GM19023 (cell line): Measurements from ENCODE around the gene SYT2.
A peak's percentile ranks its signal among the peaks of the same experiment; 100 is the strongest.
"Not testable (repeated sequence)": the region's sequence is repeated elsewhere in the genome, so short reads cannot be mapped to it uniquely, and the experiment has no call there.

Experiments
- ATAC-seq: cut with Tn5 transposase; IDR thresholded peaks from one replicate; pipeline ENCODE4 v1.9.1; 2021; ENCODE audit warnings: mild to moderate bottlenecking, moderate library complexity; ENCODE audit not compliant: unreplicated experiment

The SYT2 gene

GRCh38 chr1:202644219-202645096, 65.8 kb downstream of the SYT2 start:
- no peak for ATAC-seq

- no peak for ATAC-seq
Observed at GRCh38 chr1:202643397-202644218, 66.6 kb downstream of the SYT2 start.

- no peak for ATAC-seq
Observed at GRCh38 chr1:202642619-202643291, 67.5 kb downstream of the SYT2 start.

GRCh38 chr1:202642212-202642611, 68.0 kb downstream of the SYT2 start:
- ATAC-seq, result no peak

- ATAC-seq, result no peak
Observed at GRCh38 chr1:202639500-202639899, 70.8 kb downstream of the SYT2 start.

GRCh38 chr1:202638701-202639305, 71.5 kb downstream of the SYT2 start:
- ATAC-seq, result not testable (repeated sequence)

GRCh38 chr1:202638019-202638700, 72.1 kb downstream of the SYT2 start:
- ATAC-seq, result no peak

- not testable (repeated sequence) for ATAC-seq
Observed at GRCh38 chr1:202637321-202638018, 72.8 kb downstream of the SYT2 start.

GRCh38 chr1:202636171-202636570, 74.1 kb downstream of the SYT2 start:
- ATAC-seq, result not testable (repeated sequence)

GRCh38 chr1:202632241-202632640, 78.0 kb downstream of the SYT2 start:
- no peak for ATAC-seq

GRCh38 chr1:202631076-202631923, 79.0 kb downstream of the SYT2 start:
- ATAC-seq, result no peak

- ATAC-seq, result no peak
Observed at GRCh38 chr1:202630541-202630940, 79.7 kb downstream of the SYT2 start.

GRCh38 chr1:202630096-202630495, 80.2 kb downstream of the SYT2 start:
- not testable (repeated sequence) for ATAC-seq

- ATAC-seq, result peak; percentile 60
Observed at GRCh38 chr1:202629257-202629811, 80.9 kb downstream of the SYT2 start.

- no peak for ATAC-seq
Observed at GRCh38 chr1:202628646-202629215, 81.5 kb downstream of the SYT2 start.

GRCh38 chr1:202627841-202628565, 82.3 kb downstream of the SYT2 start:
- no peak for ATAC-seq

- ATAC-seq, result not testable (repeated sequence)
Observed at GRCh38 chr1:202627036-202627435, 83.2 kb downstream of the SYT2 start.
